Jurkat, Clone E6-1 (cell line): ENCODE measurements around the gene C6orf89.

ENCODE experiments used
- DNase-seq: peaks from one replicate; pipeline ENCODE4 v3.0.0-alpha.2; 2011; ENCODE audit warnings: low read depth, low spot score
- H3K4me3 ChIP-seq: 2 replicates; pipeline ENCODE4 v1.5.1; 2011; ENCODE audit warnings: mild to moderate bottlenecking, low read length, control low read depth, moderate library complexity

C6orf89 gene

GRCh38 chr6:36913082-36913481 lies 27.3 kb downstream of the C6orf89 start:
- H3K4me3 ChIP-seq: peak overlapping the region; percentile 35
- no peak for DNase-seq

DNA sequence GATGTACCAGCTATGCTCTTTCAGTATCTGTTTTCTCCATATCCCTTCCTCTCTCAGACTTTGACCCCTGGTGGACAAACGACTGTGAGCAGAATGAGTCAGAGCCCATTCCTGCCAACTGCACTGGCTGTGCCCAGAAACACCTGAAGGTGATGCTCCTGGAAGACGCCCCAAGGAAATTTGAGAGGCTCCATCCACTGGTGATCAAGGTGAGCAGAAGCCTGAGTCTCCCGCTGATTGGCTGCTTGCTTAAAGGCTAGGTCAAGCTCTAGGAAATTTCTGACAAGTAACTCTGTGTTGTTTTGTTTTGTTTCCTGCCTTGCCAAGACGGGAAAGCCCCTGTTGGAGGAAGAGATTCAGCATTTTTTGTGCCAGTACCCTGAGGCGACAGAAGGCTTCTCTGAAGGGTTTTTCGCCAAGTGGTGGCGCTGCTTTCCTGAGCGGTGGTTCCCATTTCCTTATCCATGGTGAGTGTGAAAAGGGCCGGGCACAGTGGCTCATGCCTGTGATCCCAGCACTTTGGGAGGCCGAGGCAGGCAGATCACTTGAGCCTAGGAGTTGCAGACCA lies 28.6 kb downstream of the C6orf89 start:
- no peak for DNase-seq
- no peak overlapping the region for H3K4me3 ChIP-seq

- DNase-seq: no peak
- H3K4me3 ChIP-seq: no peak overlapping the region
These were observed 29.8 kb downstream of the C6orf89 start for GRCh38 chr6:36915599-36915998.

DNA sequence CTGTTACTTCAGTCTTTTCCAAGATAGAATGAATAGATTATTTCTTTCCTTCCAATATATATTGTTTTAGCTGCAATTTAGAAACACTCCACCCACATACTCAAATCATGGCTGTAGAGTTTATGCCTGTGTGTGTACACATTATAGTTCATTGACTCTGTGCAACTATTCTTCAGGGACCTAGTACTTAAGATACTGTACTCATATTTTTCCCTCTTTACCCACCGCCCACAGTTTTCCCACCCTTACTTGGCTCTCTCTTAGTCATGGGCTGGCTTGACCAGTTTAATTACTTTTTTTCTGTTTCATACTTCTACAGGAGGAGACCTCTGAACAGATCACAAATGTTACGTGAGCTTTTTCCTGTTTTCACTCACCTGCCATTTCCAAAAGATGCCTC lies 30.4 kb downstream of the C6orf89 start:
- DNase-seq: no peak
- no peak overlapping the region for H3K4me3 ChIP-seq

GRCh38 chr6:36917541-36918193 lies 31.9 kb downstream of the C6orf89 start:
- no peak for DNase-seq
- H3K4me3 ChIP-seq: no peak overlapping the region

GRCh38 chr6:36920049-36920448 lies 34.3 kb downstream of the C6orf89 start:
- no peak overlapping the region for H3K4me3 ChIP-seq
- DNase-seq: no peak

- no peak overlapping the region for H3K4me3 ChIP-seq
- no peak for DNase-seq
These were observed 34.8 kb downstream of the C6orf89 start for GRCh38 chr6:36920546-36920945.

GRCh38 chr6:36924131-36924530 lies 38.4 kb downstream of the C6orf89 start:
- DNase-seq: peak; percentile 71
- no peak overlapping the region for H3K4me3 ChIP-seq

GRCh38 chr6:36924778-36925374 lies 39.1 kb downstream of the C6orf89 start:
- DNase-seq: no peak
- no peak overlapping the region for H3K4me3 ChIP-seq

- DNase-seq: no peak
- H3K4me3 ChIP-seq: no peak overlapping the region
These were observed 40.1 kb downstream of the C6orf89 start for GRCh38 chr6:36925809-36926208.

GRCh38 chr6:36926708-36927513 lies 41.2 kb downstream of the C6orf89 start:
- no peak overlapping the region for H3K4me3 ChIP-seq
- DNase-seq: no peak

DNA sequence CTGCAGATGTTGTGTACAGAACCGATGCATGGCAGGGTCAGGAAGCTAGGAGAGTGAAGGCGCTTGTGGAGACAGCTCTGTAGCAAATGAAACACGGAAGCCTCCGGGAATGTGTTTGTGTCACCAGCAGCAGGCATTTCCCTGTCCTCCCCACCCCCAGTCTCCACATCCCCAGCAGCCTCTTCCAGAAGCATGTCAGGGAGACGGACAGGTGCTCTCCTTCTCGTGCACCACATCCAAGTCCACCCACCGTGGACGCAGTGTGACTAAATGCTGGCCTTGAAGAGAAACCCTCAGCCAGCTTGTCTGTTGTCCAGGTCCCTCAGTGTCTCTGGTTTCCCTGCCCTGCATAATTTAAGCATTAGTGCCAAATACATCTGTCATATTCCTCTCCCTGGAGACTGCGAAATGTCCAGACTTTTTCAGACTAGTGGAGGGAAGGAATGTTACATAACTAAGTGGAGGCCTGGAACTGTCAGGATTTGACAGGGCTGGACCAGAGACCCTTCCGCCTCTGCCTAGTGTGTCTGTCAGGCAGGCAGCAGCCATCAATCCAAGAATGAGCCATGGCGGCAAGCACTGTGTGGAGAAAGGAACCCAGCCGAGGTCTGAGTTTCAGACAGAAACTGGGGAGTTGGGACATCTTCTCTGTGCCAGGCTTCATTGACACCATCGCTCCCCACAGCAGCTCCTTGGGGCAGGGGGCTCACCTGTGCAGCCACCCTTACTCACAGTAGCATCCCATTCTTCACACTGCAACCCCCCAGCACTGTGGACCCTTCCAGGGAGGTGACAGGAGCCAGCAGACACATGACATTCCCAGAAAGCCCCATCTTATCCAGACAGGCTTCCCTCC lies 42.2 kb downstream of the C6orf89 start:
- no peak for DNase-seq
- no peak overlapping the region for H3K4me3 ChIP-seq

DNA sequence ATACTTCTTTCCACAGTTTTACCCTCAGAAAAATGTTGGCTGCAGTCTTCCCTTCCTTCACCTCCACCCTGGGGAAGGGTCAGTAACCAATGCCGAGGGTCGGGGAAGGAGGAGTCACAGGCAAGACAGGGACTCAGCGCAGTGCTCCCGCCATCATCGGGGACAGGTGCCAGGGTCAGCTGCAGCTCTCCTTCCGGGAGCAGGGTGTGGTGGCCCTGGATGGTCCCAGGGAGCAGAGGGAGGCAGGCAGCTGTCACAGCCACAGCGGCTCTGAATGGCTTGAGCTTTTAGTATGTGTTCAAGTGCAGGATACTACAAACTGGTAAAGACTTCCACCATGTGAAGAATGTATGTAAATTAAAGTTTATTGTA lies 42.8 kb downstream of the C6orf89 start:
- DNase-seq: no peak
- no peak overlapping the region for H3K4me3 ChIP-seq

- DNase-seq: no peak
- H3K4me3 ChIP-seq: no peak overlapping the region
These were observed 43.4 kb downstream of the C6orf89 start for GRCh38 chr6:36929152-36929551.

GRCh38 chr6:36929607-36930006 lies 43.9 kb downstream of the C6orf89 start:
- DNase-seq: no peak
- H3K4me3 ChIP-seq: no peak overlapping the region

DNA sequence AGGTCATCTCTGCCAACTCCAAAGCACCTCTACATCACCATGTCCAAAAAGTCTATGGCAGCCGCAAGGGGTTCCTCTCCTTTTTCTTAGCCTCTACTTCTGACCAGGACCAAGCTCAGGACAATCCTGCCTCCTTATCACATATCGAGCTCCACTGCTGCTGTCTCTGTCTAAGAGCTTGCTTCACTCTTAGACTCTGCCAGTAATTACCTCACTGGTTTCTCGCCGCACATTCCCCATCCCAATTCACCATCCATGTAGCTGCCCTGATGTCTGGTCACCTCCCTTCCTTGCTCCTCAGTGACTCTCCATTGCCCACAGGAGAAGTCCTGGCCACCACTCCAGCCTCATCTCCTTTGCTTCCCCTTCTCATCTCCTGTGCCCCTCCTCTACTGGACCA lies 44.7 kb downstream of the C6orf89 start:
- no peak for DNase-seq

GRCh38 chr6:36933102-36933501 lies 47.4 kb downstream of the C6orf89 start:
- no peak for DNase-seq
- no peak overlapping the region for H3K4me3 ChIP-seq

More for the DNA sequence above, 44.7 kb downstream of the C6orf89 start:
- no peak overlapping the region for H3K4me3 ChIP-seq

GRCh38 chr6:36933519-36933918 lies 47.8 kb downstream of the C6orf89 start:
- DNase-seq: no peak

GRCh38 chr6:36934901-36935300 lies 49.1 kb downstream of the C6orf89 start:
- H3K4me3 ChIP-seq: no peak overlapping the region
- DNase-seq: no peak

More at GRCh38 chr6:36933519-36933918, 47.8 kb downstream of the C6orf89 start:
- no peak overlapping the region for H3K4me3 ChIP-seq
